T-helper 9 cell (primary cell): ENCODE results near the gene NEK3.
"Not testable (repeated sequence)": the region's sequence is repeated elsewhere in the genome, so short reads cannot be mapped to it uniquely, and the experiment has no call there.

Experiments
- DNase-seq: peaks from one replicate; pipeline ENCODE4 v3.0.0-alpha.2; 2020

The NEK3 gene

DNA sequence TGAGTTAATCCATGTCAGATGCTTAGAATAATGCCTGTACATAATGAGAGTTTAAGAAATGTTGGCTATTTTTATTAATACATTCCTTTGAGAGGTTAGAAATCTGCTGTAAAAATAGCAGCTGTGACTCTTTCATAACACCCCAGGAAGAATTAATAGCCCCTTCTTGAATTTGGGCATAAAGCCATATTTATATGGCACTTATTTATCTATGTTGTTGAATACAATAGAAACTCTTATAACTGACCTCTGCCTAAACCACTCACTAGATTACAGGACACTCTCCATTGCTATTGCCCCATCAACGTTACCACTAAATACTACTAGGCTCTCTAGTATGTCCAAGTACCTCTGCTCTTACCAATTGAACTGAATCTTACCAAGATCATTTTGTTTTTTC is 46.8 kb downstream of the NEK3 start:
- no peak for DNase-seq

GRCh38 chr13:52109116-52109670 is 50.2 kb downstream of the NEK3 start:
- DNase-seq = no peak

DNA sequence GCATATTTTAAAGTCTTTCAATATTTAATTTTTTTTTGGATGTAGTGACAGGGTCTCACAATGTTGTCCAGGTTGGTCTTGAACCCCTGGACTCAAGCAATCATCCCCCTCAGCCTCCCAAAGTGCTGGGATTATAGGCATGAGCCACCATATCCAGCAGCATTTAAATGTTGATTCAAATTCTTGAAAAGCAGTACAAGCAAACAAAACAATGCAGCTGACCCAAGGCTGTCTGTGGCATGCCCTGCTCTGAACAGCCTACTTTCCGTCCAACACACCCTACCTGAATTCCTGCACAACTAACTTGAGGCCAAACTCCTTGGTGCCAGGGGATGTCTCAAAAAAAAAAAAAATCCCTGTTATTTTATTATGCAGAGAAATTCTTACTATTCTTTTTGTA is 53.6 kb downstream of the NEK3 start:
- DNase-seq = no peak

GRCh38 chr13:52104624-52105023 is 54.8 kb downstream of the NEK3 start:
- no peak for DNase-seq

DNA sequence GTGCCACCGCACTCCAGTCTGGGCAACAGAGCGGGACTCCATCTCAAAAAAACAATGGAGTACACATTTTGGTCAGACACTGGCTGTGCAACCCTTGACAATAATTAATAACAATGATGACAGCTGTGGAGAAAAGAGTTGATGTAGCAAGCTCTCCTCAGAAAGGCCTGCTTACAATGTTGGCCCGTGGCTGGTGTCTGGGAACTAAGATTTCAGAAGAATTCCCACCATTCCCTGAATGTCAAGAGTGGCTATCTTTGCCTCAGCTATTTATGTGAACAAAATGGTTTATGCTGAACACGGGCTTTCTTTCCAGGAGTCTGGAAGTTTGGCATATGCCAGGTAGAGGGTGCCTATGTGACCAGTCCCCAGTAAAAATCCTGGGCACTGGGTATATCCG is 56.0 kb downstream of the NEK3 start:
- DNase-seq = no peak

- not testable (repeated sequence) for DNase-seq
Observed at GRCh38 chr13:52102423-52102822, 57.0 kb downstream of the NEK3 start.

GRCh38 chr13:52097197-52097596 is 62.2 kb downstream of the NEK3 start:
- no peak for DNase-seq

- no peak for DNase-seq
Observed at GRCh38 chr13:52096748-52097147, 62.6 kb downstream of the NEK3 start.

- DNase-seq = no peak
Observed at GRCh38 chr13:52096062-52096461, 63.3 kb downstream of the NEK3 start.

DNA sequence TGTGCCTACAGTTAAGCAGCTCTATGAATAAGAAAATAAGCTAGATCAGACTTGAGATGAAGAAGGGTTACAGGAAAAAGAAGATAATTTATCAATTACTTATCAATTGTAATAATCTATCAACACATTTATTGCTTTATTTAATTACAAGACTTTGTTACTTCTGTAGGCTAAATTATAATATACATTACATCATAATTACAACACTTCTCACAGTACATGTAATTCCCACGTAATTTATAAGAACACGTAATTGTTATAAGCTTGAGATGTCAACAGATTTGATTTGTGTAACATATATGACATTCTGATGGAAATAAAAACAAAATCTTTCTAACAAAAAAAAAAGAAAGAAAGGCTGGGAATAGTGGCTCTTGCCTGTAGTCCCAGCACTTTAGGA is 67.3 kb downstream of the NEK3 start:
- DNase-seq = no peak

- no peak for DNase-seq
Observed at GRCh38 chr13:52091473-52091872, 67.9 kb downstream of the NEK3 start.

- DNase-seq = no peak
Observed at GRCh38 chr13:52085421-52085820, 74.0 kb downstream of the NEK3 start.

DNA sequence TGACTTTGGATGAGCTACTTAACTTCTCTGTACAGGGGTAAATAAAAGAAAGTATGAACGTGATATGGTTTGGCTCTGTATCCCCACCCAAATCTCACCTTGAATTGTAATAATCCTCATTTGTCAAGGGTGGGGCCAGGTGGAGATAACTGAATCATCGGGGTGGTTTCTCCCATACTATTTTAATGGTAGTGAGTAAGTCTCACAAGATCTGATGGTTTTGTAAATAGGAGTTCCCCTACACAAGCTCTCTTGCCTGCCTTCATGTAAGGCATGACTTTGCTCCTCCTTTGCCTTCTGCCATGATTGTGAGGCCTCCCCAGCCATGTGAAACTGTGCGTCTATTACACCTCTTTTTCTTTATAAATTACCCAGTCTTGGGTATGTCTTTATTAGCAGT is 74.4 kb downstream of the NEK3 start:
- DNase-seq = not testable (repeated sequence)
